MCF 10A (cell line): ENCODE results near the gene DIP2C. TPM values are rescaled to one million over a fixed set of nuclear protein-coding genes. Genes with fewer than 3 reads are reported as not detected.

Experiments
- BruUV-seq: library from RNA; stranded (reverse); fragments of 400-500 nt; replicated peaks from 2 replicates; lab custom pipeline; 2021; lab: Mats Ljungman, UMichigan
- CTCF ChIA-PET: fragments of 300-600 bp; sonication (Branson Sonifier 250); formaldehyde crosslinking; extraction: SDS; loops from one replicate; lab custom pipeline; 2021; ENCODE audit warnings: antibody characterized with exemption, inconsistent platforms; lab: Yijun Ruan, JAX
- POLR2A ChIA-PET: fragments of 300-600, 350-650 bp; sonication (Branson Sonifier 250); formaldehyde crosslinking; extraction: SDS; loops from one replicate; lab custom pipeline; 2020; ENCODE audit warnings: antibody characterized with exemption, inconsistent platforms; lab: Yijun Ruan, JAX
- DNase-seq: peaks from one replicate; pipeline ENCODE4 v3.0.0-alpha.2; 2018; ENCODE audit not compliant: unreplicated experiment
- H3K27ac Mint-ChIP-seq: one replicate; pipeline ENCODE4 v1.8.0; 2022; ENCODE audit warnings: mild to moderate bottlenecking, low read depth, mixed read lengths; ENCODE audit not compliant: unreplicated experiment
- H3K27me3 Mint-ChIP-seq: one replicate; pipeline ENCODE4 v1.8.0; 2022; ENCODE audit warnings: mixed read lengths; ENCODE audit not compliant: insufficient read depth, unreplicated experiment
- H3K36me3 Mint-ChIP-seq: one replicate; pipeline ENCODE4 v1.8.0; 2022; ENCODE audit warnings: mild to moderate bottlenecking, moderate library complexity, mixed read lengths; ENCODE audit not compliant: insufficient read depth, unreplicated experiment
- H3K4me1 Mint-ChIP-seq: one replicate; pipeline ENCODE4 v1.8.0; 2022; ENCODE audit warnings: mixed read lengths; ENCODE audit not compliant: insufficient read depth, unreplicated experiment
- H3K4me3 Mint-ChIP-seq: one replicate; pipeline ENCODE4 v1.8.0; 2022; ENCODE audit warnings: mild to moderate bottlenecking, moderate library complexity, mixed read lengths; ENCODE audit not compliant: unreplicated experiment
- H3K9me3 Mint-ChIP-seq: one replicate; pipeline ENCODE4 v1.8.0; 2022; ENCODE audit warnings: mixed read lengths; ENCODE audit not compliant: unreplicated experiment
- CTCF ChIP-seq: fragments of 200-600 bp; IDR thresholded peaks from one replicate; pipeline ENCODE4 v1.8.0; 2022; ENCODE audit warnings: antibody characterized with exemption, mild to moderate bottlenecking; ENCODE audit not compliant: unreplicated experiment
- intact Hi-C: fragments of 100-400 bp; cut with micrococcal nuclease; formaldehyde crosslinking; loops from 2 replicates; pipeline ENCODE4 v1.14.1; 2022
- total RNA-seq: library from RNA; stranded (reverse); gene quantifications from 2 replicates; pipeline ENCODE4 v1.2.3, GENCODE V29; 2022

DIP2C gene
- total RNA-seq, 1 experiment from 2014 or later = 0.37 TPM

DNA sequence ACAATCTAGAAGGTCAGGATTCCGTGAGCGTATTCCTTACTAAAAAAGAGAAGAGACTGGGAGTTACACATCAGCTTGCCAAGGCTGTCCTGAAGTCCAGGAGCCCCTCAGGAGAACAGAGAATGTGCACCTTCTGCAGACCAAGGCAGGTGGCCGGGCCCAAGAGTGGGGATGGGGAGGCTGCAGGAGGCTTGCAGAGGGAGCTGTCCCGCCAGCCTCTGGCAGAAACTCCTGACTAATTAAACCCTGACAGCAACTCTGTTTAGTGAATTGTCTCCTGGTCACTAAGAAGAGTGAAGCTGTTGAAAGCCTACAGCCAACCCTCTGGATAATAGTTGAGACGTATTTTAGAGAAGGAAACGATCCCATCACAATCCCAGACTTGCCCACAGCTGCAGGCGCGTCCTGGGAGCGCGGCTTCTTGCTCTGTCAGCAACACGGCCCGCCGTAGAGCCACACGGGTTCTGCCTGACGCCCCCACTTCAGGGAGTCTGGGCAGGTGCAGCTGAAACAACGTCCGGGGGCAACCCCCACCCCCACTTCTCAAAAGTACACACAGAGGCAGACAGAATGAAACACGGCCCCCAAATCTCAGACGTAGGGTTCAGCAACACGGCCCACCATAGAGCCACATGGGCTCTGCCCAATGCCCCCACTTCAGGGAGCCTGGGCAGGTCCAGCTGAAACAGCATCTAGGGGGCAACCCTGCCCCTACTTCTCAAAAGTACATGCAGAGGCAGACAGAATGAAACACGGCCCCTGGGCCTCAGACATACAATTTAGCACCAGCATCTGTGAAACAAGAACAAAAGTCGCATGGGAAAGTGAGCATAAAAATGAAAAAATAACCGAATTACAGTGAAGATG, 45.2 kb downstream of the DIP2C start:
- CTCF ChIA-PET = no interaction called here
- BruUV-seq = no TSS peak
- POLR2A ChIA-PET = no interaction called here

GRCh38 chr10:642186-642890, 47.1 kb downstream of the DIP2C start:
- ChIA-PET CTCF (no interaction called here), POLR2A (no interaction called here)
- Mint-ChIP-seq H3K27ac (no peak overlapping the region), H3K4me1 (no peaks in the 10 kb centered on the region), H3K9me3 (peaks cover 13% of the 10 kb centered on the region), H3K36me3 (no peaks in the 10 kb centered on the region), H3K27me3 (no peaks in the 10 kb centered on the region), H3K4me3 (no peak overlapping the region)
- TF ChIP-seq CTCF = no peak
- no TSS peak for BruUV-seq
- intact Hi-C loops = no loop called here
- DNase-seq = no peak

More for the DNA sequence above, 45.2 kb downstream of the DIP2C start:
- H3K4me1 Mint-ChIP-seq = no peaks in the 10 kb centered on the region
- no peaks in the 10 kb centered on the region for H3K36me3 Mint-ChIP-seq
- intact Hi-C loops = no loop called here
- H3K9me3 Mint-ChIP-seq = peaks cover 13% of the 10 kb centered on the region
- H3K27me3 Mint-ChIP-seq = no peaks in the 10 kb centered on the region
- DNase-seq = no peak
- H3K4me3 Mint-ChIP-seq = no peak overlapping the region
- TF ChIP-seq CTCF = no peak
- no peak overlapping the region for H3K27ac Mint-ChIP-seq

GRCh38 chr10:641149-642010, 48.1 kb downstream of the DIP2C start:
- Mint-ChIP-seq H3K27me3 (peaks cover 9% of the 10 kb centered on the region), H3K4me3 (no peak overlapping the region), H3K9me3 (peaks cover 13% of the 10 kb centered on the region), H3K36me3 (no peaks in the 10 kb centered on the region), H3K27ac (no peak overlapping the region), H3K4me1 (no peaks in the 10 kb centered on the region)
- ChIA-PET CTCF (no interaction called here), POLR2A (no interaction called here)
- no peak for DNase-seq
- TF ChIP-seq CTCF = no peak
- intact Hi-C loops = no loop called here
- no TSS peak for BruUV-seq

GRCh38 chr10:640673-641045, 48.8 kb downstream of the DIP2C start:
- H3K27me3 Mint-ChIP-seq = peaks cover 13% of the 10 kb centered on the region
- no TSS peak for BruUV-seq
- intact Hi-C loops = no loop called here
- H3K9me3 Mint-ChIP-seq = peaks cover 13% of the 10 kb centered on the region
- DNase-seq = no peak
- H3K36me3 Mint-ChIP-seq = no peaks in the 10 kb centered on the region
- no peak overlapping the region for H3K27ac Mint-ChIP-seq
- CTCF ChIA-PET = no interaction called here
- H3K4me1 Mint-ChIP-seq = no peaks in the 10 kb centered on the region
- H3K4me3 Mint-ChIP-seq = no peak overlapping the region
- POLR2A ChIA-PET = no interaction called here
- TF ChIP-seq CTCF = no peak
